HG02884 (cell line): Measurements from ENCODE around the gene RNFT2.

ENCODE experiments used
- ATAC-seq: cut with Tn5 transposase; IDR thresholded peaks from one replicate; pipeline ENCODE4 v1.9.1; 2021; ENCODE audit warnings: mild to moderate bottlenecking, moderate library complexity; ENCODE audit not compliant: unreplicated experiment

RNFT2 gene

GRCh38 chr12:116709768-116710167 lies 28.3 kb upstream of the RNFT2 start:
- ATAC-seq, result no peak

GRCh38 chr12:116710370-116711150 lies 27.6 kb upstream of the RNFT2 start:
- ATAC-seq, result no peak

- ATAC-seq, result no peak
Measured at GRCh38 chr12:116712458-116713303, 25.4 kb upstream of the RNFT2 start.

- no peak for ATAC-seq
Measured at GRCh38 chr12:116713527-116713926, 24.6 kb upstream of the RNFT2 start.

- no peak for ATAC-seq
Measured at GRCh38 chr12:116714175-116714574, 23.9 kb upstream of the RNFT2 start.

- ATAC-seq, result no peak
Measured at GRCh38 chr12:116717466-116718437, 20.4 kb upstream of the RNFT2 start.

GRCh38 chr12:116718655-116719454 lies 19.3 kb upstream of the RNFT2 start:
- ATAC-seq, result no peak

GRCh38 chr12:116719731-116720528 lies 18.2 kb upstream of the RNFT2 start:
- no peak for ATAC-seq

- no peak for ATAC-seq
Measured at GRCh38 chr12:116722245-116722644, 15.9 kb upstream of the RNFT2 start.

- ATAC-seq, result no peak
Measured at GRCh38 chr12:116726694-116727093, 11.4 kb upstream of the RNFT2 start.

GRCh38 chr12:116727261-116727660 lies 10.9 kb upstream of the RNFT2 start:
- ATAC-seq, result no peak

GRCh38 chr12:116727891-116728290 lies 10.2 kb upstream of the RNFT2 start:
- ATAC-seq, result no peak

- ATAC-seq, result no peak
Measured at GRCh38 chr12:116731801-116732200, 6.3 kb upstream of the RNFT2 start.

- no peak for ATAC-seq
Measured at GRCh38 chr12:116734156-116734768, 3.9 kb upstream of the RNFT2 start.

- ATAC-seq, result no peak
Measured at GRCh38 chr12:116735084-116735483, 3.0 kb upstream of the RNFT2 start.

GRCh38 chr12:116735951-116736599 lies 2.0 kb upstream of the RNFT2 start:
- no peak for ATAC-seq

- no peak for ATAC-seq
Measured at GRCh38 chr12:116736962-116737773, 947 bp upstream of the RNFT2 start.
